HCT116 (cell line): ENCODE results near the gene DAPK3. TPM values are rescaled to one million over a fixed set of nuclear protein-coding genes. Genes with fewer than 3 reads are reported as not detected.

Experiments
- ATAC-seq: fragments of 200-7000 bp; cut with Tn5 transposase; 2 replicates; pipeline ENCODE4 v1.9.1; 2020; ENCODE audit warnings: mild to moderate bottlenecking, moderate library complexity
- BruUV-seq: library from RNA; stranded (reverse); fragments of 400-500 nt; replicated peaks from 2 replicates; lab custom pipeline; 2021; lab: Mats Ljungman, UMichigan
- CTCF ChIA-PET: fragments of 300-600 bp; sonication (Branson Sonifier 250); formaldehyde crosslinking; loops from one replicate; lab custom pipeline; 2021; ENCODE audit warnings: antibody characterized with exemption; lab: Charles Lee
- POLR2A ChIA-PET: fragments of 300-600, 350-600 bp; sonication (Branson Sonifier 250); formaldehyde crosslinking; loops from one replicate; lab custom pipeline; 2021; ENCODE audit warnings: antibody characterized with exemption; lab: Charles Lee
- RAD21 ChIA-PET, 2 experiments: fragments of 300-600 bp; sonication (Branson Sonifier 250); formaldehyde crosslinking; loops; one replicate each; lab custom pipeline; 2023; ENCODE audit warnings: low total read pairs in 2 of 2; ENCODE audit not compliant: uncharacterized antibody in 2 of 2, unreplicated experiment in 2 of 2, low non-redundant PET in 1 of 2; lab: Charles Lee
- DNase-seq: peaks from one replicate; pipeline ENCODE4 v3.0.0-alpha.2; 2010; ENCODE audit warnings: low read depth, low spot score
- H2AFZ ChIP-seq: fragments of 200-600 bp; shearing (Covaris generic), sonication (generic); 2 replicates; pipeline ENCODE4 v1.6.1; 2017; ENCODE audit warnings: low read depth, mixed run types, mixed read lengths, antibody characterized with exemption, low read length; ENCODE audit not compliant: poor library complexity, severe bottlenecking
- H3K27ac ChIP-seq: 2 replicates; pipeline ENCODE4 v1.5.1; 2012; ENCODE audit warnings: low read depth, low read length
- H3K27me3 ChIP-seq: fragments of 200-600 bp; sonication (generic); 2 replicates; pipeline ENCODE4 v1.6.1; 2016; ENCODE audit warnings: mixed run types, low read length, mixed read lengths; ENCODE audit not compliant: insufficient read depth
- H3K36me3 ChIP-seq, 2 experiments: fragments of 200-500 bp in 1 of 2; fragments of 200-600 bp in 1 of 2; sonication (Bioruptor generic) in 1 of 2; sonication (generic) in 1 of 2; 2 replicates each; pipeline versions ENCODE4 v1.5.1 to v1.6.1; 2014 to 2016; ENCODE audit warnings: low read length in 2 of 2, inconsistent platforms in 1 of 2, mixed read lengths in 1 of 2, mixed run types in 1 of 2; ENCODE audit not compliant: insufficient read depth in 2 of 2, control insufficient read depth in 1 of 2
- H3K4me1 ChIP-seq, 2 experiments: fragments of 200-600 bp in 1 of 2; sonication (generic) in 1 of 2; 2 replicates each; pipeline versions ENCODE4 v1.5.1 to v1.6.1; 2012 to 2017; ENCODE audit warnings: low read length in 2 of 2, inconsistent platforms in 1 of 2, mild to moderate bottlenecking in 1 of 2, mixed read lengths in 1 of 2, mixed run types in 1 of 2, moderate library complexity in 1 of 2; ENCODE audit not compliant: insufficient read depth in 2 of 2, control insufficient read depth in 1 of 2
- H3K4me2 ChIP-seq: fragments of 200-600 bp; sonication (generic); 2 replicates; pipeline ENCODE4 v1.6.1; 2017; ENCODE audit warnings: mixed run types, low read length, mixed read lengths
- H3K4me3 ChIP-seq, 2 experiments: fragments of 200-600 bp in 1 of 2; sonication (generic) in 1 of 2; replicated peaks in 1 of 2; 2 replicates each; pipeline ENCODE4 v1.5.1; 2011 to 2016; ENCODE audit warnings: low read length in 2 of 2, control low read depth in 1 of 2, low read depth in 1 of 2, mild to moderate bottlenecking in 1 of 2, mixed read lengths in 1 of 2, mixed run types in 1 of 2
- H3K79me2 ChIP-seq: fragments of 200-600 bp; sonication (generic); 2 replicates; pipeline ENCODE4 v1.6.1; 2017; ENCODE audit warnings: mild to moderate bottlenecking, mixed run types, low read length, moderate library complexity, mixed read lengths; ENCODE audit not compliant: insufficient read depth
- H3K9ac ChIP-seq: fragments of 200-600 bp; sonication (generic); 2 replicates; pipeline ENCODE4 v1.6.1; 2016; ENCODE audit warnings: low read length, mixed read lengths
- H3K9me2 ChIP-seq: fragments of 200-600 bp; sonication (generic), shearing (Covaris generic); 2 replicates; pipeline ENCODE4 v1.6.1; 2017; ENCODE audit warnings: mixed run types, mild to moderate bottlenecking, moderate library complexity; ENCODE audit not compliant: insufficient read depth
- H3K9me3 ChIP-seq, 2 experiments: fragments of 200-500 bp in 1 of 2; fragments of 200-600 bp in 1 of 2; sonication (Bioruptor generic) in 1 of 2; sonication (generic) in 1 of 2; 2 replicates each; pipeline ENCODE4 v1.6.1; 2014 to 2017; ENCODE audit warnings: low read length in 2 of 2, mixed read lengths in 2 of 2, inconsistent platforms in 1 of 2, low read depth in 1 of 2, mild to moderate bottlenecking in 1 of 2, mixed run types in 1 of 2, moderate library complexity in 1 of 2; ENCODE audit not compliant: control insufficient read depth in 1 of 2, insufficient read depth in 1 of 2
- H4K20me1 ChIP-seq: fragments of 200-600 bp; sonication (generic), shearing (Covaris generic); 2 replicates; pipeline ENCODE4 v1.6.1; 2017; ENCODE audit warnings: mixed run types, mild to moderate bottlenecking, moderate library complexity; ENCODE audit not compliant: insufficient read depth
- CTCF ChIP-seq, 3 experiments: fragments of 200-600 bp in 1 of 3; sonication (generic) in 1 of 3; IDR thresholded peaks in 2 of 3; conservative IDR thresholded peaks in 1 of 3; 2 replicates each; pipeline ENCODE4 v1.5.1; 2012 to 2017; ENCODE audit warnings: low read depth in 2 of 3, low read length in 2 of 3, antibody characterized with exemption in 1 of 3, borderline replicate concordance in 1 of 3, control low read depth in 1 of 3, mild to moderate bottlenecking in 1 of 3, mixed read lengths in 1 of 3, mixed run types in 1 of 3, moderate library complexity in 1 of 3; ENCODE audit not compliant: insufficient read depth in 1 of 3
- EGR1 ChIP-seq: IDR thresholded peaks from 2 replicates; pipeline ENCODE4 v1.6.1; 2012; ENCODE audit warnings: low read depth
- JUND ChIP-seq: IDR thresholded peaks from 2 replicates; pipeline ENCODE4 v1.6.1; 2012
- POLR2A ChIP-seq: IDR thresholded peaks from 2 replicates; pipeline ENCODE4 v1.7.0; 2011; ENCODE audit warnings: borderline replicate concordance; ENCODE audit not compliant: insufficient read depth, insufficient read length; ENCODE audit errors: extremely low read depth
- POLR2AphosphoS5 ChIP-seq: IDR thresholded peaks from 2 replicates; pipeline ENCODE4 v1.6.1; 2011; ENCODE audit warnings: mild to moderate bottlenecking, low read depth, low read length, moderate library complexity
- RAD21 ChIP-seq: IDR thresholded peaks from 2 replicates; pipeline ENCODE4 v1.6.1; 2012; ENCODE audit warnings: low read depth, mild to moderate bottlenecking
- REST ChIP-seq: IDR thresholded peaks from 2 replicates; pipeline ENCODE4 v1.6.1; 2012; ENCODE audit warnings: low read depth
- SIN3A ChIP-seq: IDR thresholded peaks from 2 replicates; pipeline ENCODE4 v1.6.1; 2012; ENCODE audit warnings: low read depth
- SP1 ChIP-seq: IDR thresholded peaks from 2 replicates; pipeline ENCODE4 v1.6.1; 2012; ENCODE audit warnings: low read depth
- TCF7L2 ChIP-seq: IDR thresholded peaks from 2 replicates; pipeline ENCODE4 v1.7.0; 2011; ENCODE audit warnings: borderline replicate concordance, inconsistent platforms; ENCODE audit not compliant: insufficient read depth, insufficient read length; ENCODE audit errors: extremely low read depth
- YY1 ChIP-seq: IDR thresholded peaks from 2 replicates; pipeline ENCODE4 v1.6.1; 2011; ENCODE audit warnings: low read length, low read depth, moderate library complexity, mild to moderate bottlenecking; ENCODE audit not compliant: insufficient replicate concordance; ENCODE audit errors: extremely low read depth
- ZFX ChIP-seq: fragments of 450-650 bp; IDR thresholded peaks from 2 replicates; pipeline ENCODE4 v1.6.1; 2017
- ZNF274 ChIP-seq: fragments of 200-500 bp; sonication (Bioruptor generic); IDR thresholded peaks from 2 replicates; pipeline ENCODE4 v1.6.1; 2014; ENCODE audit warnings: mild to moderate bottlenecking, low read depth, low read length, inconsistent platforms
- intact Hi-C: fragments of 100-400 bp; cut with micrococcal nuclease; formaldehyde crosslinking; loops from 2 replicates; pipeline ENCODE4 v1.10.0; 2022
- total RNA-seq: library from RNA; stranded (reverse); gene quantifications from one replicate; pipeline ENCODE4 v1.2.1, GENCODE V29; 2021; ENCODE audit not compliant: unreplicated experiment
- TF ChIP-seq, protein P1 (sequence below): IDR thresholded peaks from 2 replicates; pipeline ENCODE4 v1.6.1; 2012

DAPK3 gene
- total RNA-seq, 1 experiment from 2014 or later, result 54.8 TPM

DNA sequence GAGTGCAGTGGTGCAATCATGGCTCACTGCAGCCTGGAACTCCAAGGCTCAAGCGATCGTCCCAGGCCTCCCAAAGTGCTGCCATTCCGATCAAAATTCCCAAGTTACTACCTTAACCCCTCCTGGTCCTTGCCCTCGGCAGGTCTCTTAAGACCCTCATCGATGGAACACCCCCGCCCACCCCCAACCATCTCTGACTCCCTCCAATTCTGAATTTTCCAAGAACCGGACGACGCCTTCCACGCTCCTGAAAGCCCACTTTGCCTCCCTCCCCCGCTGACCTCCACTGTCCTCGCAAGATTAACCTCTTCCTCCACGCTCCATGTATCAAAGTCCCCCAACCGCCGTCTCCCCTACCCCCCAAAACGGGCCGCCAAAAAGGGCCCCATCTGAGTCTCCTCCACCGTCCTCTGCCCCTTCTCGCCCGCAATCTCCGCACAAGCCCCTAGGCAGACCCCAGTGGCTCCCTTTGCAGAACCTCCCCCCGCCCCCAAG, 539 bp downstream of the DAPK3 start (continued):
- TF ChIP-seq REST (no peak), RAD21 (no peak), POLR2AphosphoS5 (no peak), SP1 (no peak)

DNA sequence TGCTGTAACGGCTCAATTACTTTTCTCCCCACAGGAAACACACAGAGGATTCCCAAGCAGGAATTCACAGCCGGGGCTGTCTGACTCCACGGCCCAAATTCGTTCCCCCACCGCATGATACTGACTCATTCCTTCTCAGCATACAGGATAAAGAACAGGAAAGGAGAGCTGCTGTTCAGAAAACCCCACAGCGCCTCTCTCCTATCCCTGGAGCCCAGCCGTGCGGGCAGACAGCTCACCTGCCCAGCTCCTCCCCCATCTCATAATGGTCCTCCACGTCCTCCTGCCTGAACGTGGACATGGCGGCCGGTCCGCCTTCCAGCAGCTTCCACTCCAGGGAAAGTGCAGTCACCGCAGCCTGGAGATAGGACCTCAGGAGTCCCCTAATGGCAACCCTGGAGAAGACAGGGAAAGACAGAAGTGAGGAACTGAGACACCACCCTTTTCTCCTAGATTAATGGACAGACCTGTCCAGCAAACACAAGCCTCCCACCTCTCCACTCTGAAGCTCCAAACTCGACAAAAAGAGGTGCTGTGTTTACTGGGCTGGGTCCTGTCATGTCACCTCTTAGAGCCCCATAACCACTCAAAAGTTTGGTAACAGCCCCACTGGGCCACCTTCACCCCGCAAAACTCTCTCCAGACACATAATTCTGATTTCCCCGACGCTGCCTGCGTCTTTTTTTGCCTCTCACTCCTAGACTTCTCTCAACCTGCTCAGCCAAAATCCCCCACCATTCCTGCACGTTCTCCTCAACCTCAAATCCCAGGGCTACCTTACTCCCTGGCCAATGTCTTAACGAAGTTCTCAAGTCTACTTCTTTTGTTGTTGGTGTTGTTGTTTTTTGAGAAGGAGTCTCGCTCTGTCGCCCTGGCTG, 1.2 kb downstream of the DAPK3 start:
- Histone ChIP-seq H3K27me3 (no peaks in the 10 kb centered on the region), H3K36me3 (peaks cover 6 to 22% of the 10 kb centered on the region in 2 experiments; a peak in 2 of 4 replicates), H4K20me1 (no peaks in the 10 kb centered on the region), H3K27ac (peak overlapping the region; percentile 76), H3K4me2 (peak overlapping the region; percentile 83), H3K9me3 (no peaks in the 10 kb centered on the region), H3K4me3 (peak overlapping the region; percentile 82 to 96), H3K9me2 (no peaks in the 10 kb centered on the region), H3K9ac (peak overlapping the region; percentile 99), H2AFZ (no peak overlapping the region), H3K4me1 (peaks cover 15 to 30% of the 10 kb centered on the region in 2 experiments), H3K79me2 (peaks cover 54% of the 10 kb centered on the region)
- TF ChIP-seq SIN3A (no peak), ZNF274 (no peak), POLR2A (no peak), POLR2AphosphoS5 (no peak), CTCF (IDR thresholded peaks at IDR 0.05 in 2 of 3, conservative IDR thresholded peaks at IDR 0.05 in 1 of 3; ENCODE audit: borderline replicate concordance in 1 of 3, insufficient read depth in 1 of 3, low read depth in 2 of 3, low read length in 2 of 3) (0 out of 6 replicates have a peak, but pooled peaks of 1 of the 3 experiments have one; percentile 28), JUND (no peak), TCF7L2 (no peak), SP1 (no peak), YY1 (peak; percentile 62), EGR1 (no peak), ZFX (no peak)
- TF ChIP-seq, protein P1, sequence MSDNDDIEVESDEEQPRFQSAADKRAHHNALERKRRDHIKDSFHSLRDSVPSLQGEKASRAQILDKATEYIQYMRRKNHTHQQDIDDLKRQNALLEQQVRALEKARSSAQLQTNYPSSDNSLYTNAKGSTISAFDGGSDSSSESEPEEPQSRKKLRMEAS, result peak; percentile 20; the same call in 1 of the 2 replicates
- TSS peak; percentile 60 for BruUV-seq
- RAD21 ChIA-PET, result no interaction called here
- DNase-seq, result no peak
- CTCF ChIA-PET, result interaction anchor here (0.9 to 1.4 kb wide), 6 partner anchors 16 to 297 kb away, joined by 3 to 11 read pairs (median 5); no protein-coding TSS in a partner anchor
- intact Hi-C loops, result loop anchor here (2.0 kb wide), 1 partner anchor 117 kb away; no protein-coding TSS in a partner anchor
- POLR2A ChIA-PET, result interaction anchor here (1.3 to 5.4 kb wide), 6 partner anchors 10 to 118 kb away, joined by 3 to 60 read pairs (median 6); partner anchors contain the start of gene EEF2
- ATAC-seq, result peak; percentile 9
